ENCODE data around the gene ORM1. TPM values are rescaled to one million over a fixed set of nuclear protein-coding genes. Genes with fewer than 3 reads are reported as not detected.

Gene ORM1
- total and polyA plus RNA-seq, 10 of the 15 experiments (the other 5 are each of a cell fraction or from before 2014, with no cell fraction given): 4.4 TPM; not detected in 9

DNA sequence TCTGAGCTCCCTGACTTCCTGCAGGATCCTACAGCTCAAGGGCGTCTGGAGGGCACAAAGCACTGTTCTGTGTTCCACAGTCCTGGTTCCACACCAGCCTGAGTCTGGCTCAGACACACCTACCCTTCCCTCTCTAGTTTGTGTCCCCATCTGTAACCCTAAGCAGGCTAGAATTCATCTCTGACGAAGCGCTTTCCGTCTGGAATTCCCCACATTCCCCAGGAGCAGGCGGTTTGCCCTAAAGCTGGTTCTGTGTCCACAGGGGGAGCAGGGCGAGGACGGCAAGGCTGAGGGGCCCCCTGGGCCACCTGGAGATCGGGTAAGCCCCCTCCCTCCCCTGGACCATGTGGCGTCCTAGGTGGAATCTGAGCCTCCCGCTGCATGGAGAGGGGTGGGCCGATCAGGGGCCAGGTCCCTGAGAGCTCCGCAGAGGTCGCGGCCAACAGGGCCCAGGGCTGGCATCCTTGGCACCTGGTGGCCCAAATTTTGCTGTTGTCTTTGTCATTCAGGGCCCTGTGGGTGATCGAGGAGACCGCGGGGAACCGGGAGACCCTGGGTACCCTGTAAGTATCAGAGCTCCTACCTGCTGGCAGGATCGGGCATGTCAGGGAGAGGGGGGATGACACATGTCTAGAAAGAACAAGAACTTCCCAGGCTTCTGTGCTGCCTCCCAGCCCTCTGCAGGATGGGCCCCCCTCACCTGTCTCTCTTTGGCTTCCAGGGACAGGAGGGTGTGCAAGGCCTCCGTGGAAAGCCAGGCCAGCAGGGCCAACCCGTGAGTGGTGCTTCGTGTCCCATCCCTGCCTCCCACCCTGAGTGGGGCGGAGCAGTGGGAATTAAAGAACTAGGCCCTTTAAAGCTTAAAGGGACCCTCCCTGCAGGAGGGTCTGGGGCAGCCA lies 34.5 kb upstream of the ORM1 start:
- ChIA-PET POLR2A (no interaction called here), RAD21 (ENCODE audit: unreplicated experiment) (no interaction called here), SMC1A (ENCODE audit: uncharacterized antibody, unreplicated experiment) (interaction anchor here (0.5 kb wide), 1 partner anchor 1853 kb away, joined by 3 read pairs; no protein-coding TSS in a partner anchor), CTCF (no interaction called here)
- TF ChIP-seq POLR2AphosphoS2 (IDR thresholded peaks at IDR 0.05; ENCODE audit: low read depth, low read length) (no peak), CREB1 (IDR thresholded peaks at IDR 0.05; ENCODE audit: low read depth) (no peak), TAF1 (IDR thresholded peaks at IDR 0.05; ENCODE audit: borderline replicate concordance, low read depth, low read length) (no peak), KAT2A (conservative IDR thresholded peaks at IDR 0.05; ENCODE audit: control insufficient read depth, low read depth, low read length) (no peak), SREBF1 (IDR thresholded peaks at IDR 0.05; ENCODE audit: low read length) (no peak), CEBPB (IDR thresholded peaks at IDR 0.05; ENCODE audit: borderline replicate concordance in 1 of 2, low read depth in 2 of 2, low read length in 2 of 2) (no peak), CHD4 (IDR thresholded peaks at IDR 0.05) (no peak), DPF2 (IDR thresholded peaks at IDR 0.05) (no peak), ELK1 (IDR thresholded peaks at IDR 0.05; ENCODE audit: low read depth, low read length) (no peak), BCL11A (IDR thresholded peaks at IDR 0.05; ENCODE audit: low read depth, low read length) (no peak), FOXM1 (IDR thresholded peaks at IDR 0.05; ENCODE audit: low read depth, low read length) (no peak), EGR1 (IDR thresholded peaks at IDR 0.05; ENCODE audit: borderline replicate concordance in 1 of 2, low read depth in 2 of 2, low read length in 2 of 2) (no peak), ZSCAN29 (IDR thresholded peaks at IDR 0.05) (no peak), GABPA (IDR thresholded peaks at IDR 0.05; ENCODE audit: low read depth) (no peak), EZH2 (IDR thresholded peaks at IDR 0.05; ENCODE audit: borderline replicate concordance, control insufficient read depth, low read depth, low read length) (no peak)
- TF ChIP-seq, protein P1, sequence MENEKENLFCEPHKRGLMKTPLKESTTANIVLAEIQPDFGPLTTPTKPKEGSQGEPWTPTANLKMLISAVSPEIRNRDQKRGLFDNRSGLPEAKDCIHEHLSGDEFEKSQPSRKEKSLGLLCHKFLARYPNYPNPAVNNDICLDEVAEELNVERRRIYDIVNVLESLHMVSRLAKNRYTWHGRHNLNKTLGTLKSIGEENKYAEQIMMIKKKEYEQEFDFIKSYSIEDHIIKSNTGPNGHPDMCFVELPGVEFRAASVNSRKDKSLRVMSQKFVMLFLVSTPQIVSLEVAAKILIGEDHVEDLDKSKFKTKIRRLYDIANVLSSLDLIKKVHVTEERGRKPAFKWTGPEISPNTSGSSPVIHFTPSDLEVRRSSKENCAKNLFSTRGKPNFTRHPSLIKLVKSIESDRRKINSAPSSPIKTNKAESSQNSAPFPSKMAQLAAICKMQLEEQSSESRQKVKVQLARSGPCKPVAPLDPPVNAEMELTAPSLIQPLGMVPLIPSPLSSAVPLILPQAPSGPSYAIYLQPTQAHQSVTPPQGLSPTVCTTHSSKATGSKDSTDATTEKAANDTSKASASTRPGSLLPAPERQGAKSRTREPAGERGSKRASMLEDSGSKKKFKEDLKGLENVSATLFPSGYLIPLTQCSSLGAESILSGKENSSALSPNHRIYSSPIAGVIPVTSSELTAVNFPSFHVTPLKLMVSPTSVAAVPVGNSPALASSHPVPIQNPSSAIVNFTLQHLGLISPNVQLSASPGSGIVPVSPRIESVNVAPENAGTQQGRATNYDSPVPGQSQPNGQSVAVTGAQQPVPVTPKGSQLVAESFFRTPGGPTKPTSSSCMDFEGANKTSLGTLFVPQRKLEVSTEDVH (IDR thresholded peaks at IDR 0.05; ENCODE audit: low read depth, partially characterized antibody): no peak
- Histone ChIP-seq H3K9ac (ENCODE audit: control insufficient read depth, insufficient read depth, low read length) (no peak overlapping the region), H3K4me3 (no peak overlapping the region), H3K36me3 (ENCODE audit: control insufficient read depth in 2 of 2, insufficient read depth in 2 of 2, low read length in 1 of 2) (no peaks in the 10 kb centered on the region), H2AFZ (ENCODE audit: control insufficient read depth, low read depth, low read length) (no peak overlapping the region), H3K79me2 (ENCODE audit: control insufficient read depth, insufficient read depth, low read length) (no peaks in the 10 kb centered on the region), H3K9me3 (replicated peaks; ENCODE audit: control insufficient read depth, insufficient read depth, low read length) (no peaks in the 10 kb centered on the region), H3K27me3 (replicated peaks in 1 of 2; ENCODE audit: control insufficient read depth in 2 of 2, insufficient read depth in 2 of 2, low read length in 1 of 2) (peaks cover 0 to 1% of the 10 kb centered on the region in 2 experiments; a peak in 1 of 4 replicates), H3K4me2 (ENCODE audit: control insufficient read depth, insufficient read depth) (no peak overlapping the region), H3K4me1 (ENCODE audit: control insufficient read depth, insufficient read depth, low read length) (no peaks in the 10 kb centered on the region), H3K27ac (ENCODE audit: control insufficient read depth, insufficient read depth) (no peak overlapping the region), H4K20me1 (ENCODE audit: control insufficient read depth, insufficient read depth) (0 out of 2 replicates have a peak, but pooled peaks cover 2% of the 10 kb centered on the region)
- no TSS peak for BruUV-seq (replicated peaks)
- in situ Hi-C loops (cut with MboI) (loop anchor here (10.0 to 25.0 kb wide), 2 partner anchors 134 to 201 kb away; partner anchors contain the start of genes AMBP, COL27A1 and KIF12), intact Hi-C loops (cut with micrococcal nuclease; ENCODE audit: unreplicated experiment) (no loop called here)
- no peak for FAIRE-seq
- no peak for ATAC-seq
- 51% methylated on average over 23 of the region's 23 CpGs for WGBS (ENCODE audit: insufficient coverage, insufficient replicate concordance, low lambda C conversion rate, missing lambda C conversion rate)
- DNase-seq (ENCODE audit: low read depth, low spot score): no peak

Measured in GM12878 (cell line).